Trophoblast cell (in vitro differentiated cells and primary cell): ENCODE results near the gene CDO1.

Experiments
- DNase-seq, 2 donors: peaks; one replicate each; pipeline ENCODE4 v3.0.0-alpha.2; 2016
- H2AFZ ChIP-seq: 2 replicates; pipeline ENCODE4 v1.6.1; 2013; ENCODE audit warnings: low read length, moderate library complexity, mild to moderate bottlenecking; ENCODE audit not compliant: insufficient read depth, poor library complexity
- H2AK5ac ChIP-seq: 2 replicates; pipeline ENCODE4 v1.6.1; 2013; ENCODE audit warnings: mild to moderate bottlenecking, low read length
- H2BK120ac ChIP-seq: 2 replicates; pipeline ENCODE4 v1.6.1; 2013; ENCODE audit warnings: low read length, mild to moderate bottlenecking, moderate library complexity; ENCODE audit not compliant: insufficient read depth, poor library complexity
- H2BK12ac ChIP-seq: 2 replicates; pipeline ENCODE4 v1.6.1; 2013; ENCODE audit warnings: mild to moderate bottlenecking, low read length, moderate library complexity
- H2BK5ac ChIP-seq: 2 replicates; pipeline ENCODE4 v1.6.1; 2013; ENCODE audit warnings: low read length, low read depth, moderate library complexity, mild to moderate bottlenecking; ENCODE audit not compliant: poor library complexity
- H3K14ac ChIP-seq: 2 replicates; pipeline ENCODE4 v1.6.1; 2013; ENCODE audit warnings: mild to moderate bottlenecking, low read length
- H3K18ac ChIP-seq: 2 replicates; pipeline ENCODE4 v1.6.1; 2013; ENCODE audit warnings: mild to moderate bottlenecking, low read length
- H3K23ac ChIP-seq: 2 replicates; pipeline ENCODE4 v1.6.1; 2013; ENCODE audit warnings: low read length
- H3K27ac ChIP-seq: 2 replicates; pipeline ENCODE4 v1.5.1; 2013; ENCODE audit warnings: low read depth, mild to moderate bottlenecking, inconsistent platforms, low read length, moderate library complexity
- H3K27me3 ChIP-seq: 2 replicates; pipeline ENCODE4 v1.6.1; 2013; ENCODE audit warnings: inconsistent platforms, mild to moderate bottlenecking, low read length, moderate library complexity; ENCODE audit not compliant: insufficient read depth
- H3K36me3 ChIP-seq, 2 experiments: 1 replicate in 1 of 2; 2 replicates in 1 of 2; pipeline ENCODE4 v1.6.1; 2013; ENCODE audit warnings: low read length in 2 of 2, mild to moderate bottlenecking in 2 of 2, moderate library complexity in 1 of 2; ENCODE audit not compliant: insufficient read depth in 2 of 2, control insufficient read depth in 1 of 2
- H3K4ac ChIP-seq: 2 replicates; pipeline ENCODE4 v1.6.1; 2013; ENCODE audit warnings: low read depth, mild to moderate bottlenecking, low read length, moderate library complexity
- H3K4me1 ChIP-seq, 2 experiments: 1 replicate in 1 of 2; 2 replicates in 1 of 2; pipeline ENCODE4 v1.6.1; 2013; ENCODE audit warnings: low read length in 2 of 2, mild to moderate bottlenecking in 2 of 2, moderate library complexity in 1 of 2; ENCODE audit not compliant: insufficient read depth in 2 of 2, control insufficient read depth in 1 of 2
- H3K4me2 ChIP-seq: 2 replicates; pipeline ENCODE4 v1.6.1; 2013; ENCODE audit warnings: inconsistent platforms, mild to moderate bottlenecking, low read length, moderate library complexity
- H3K4me3 ChIP-seq: 2 replicates; pipeline ENCODE4 v1.5.1; 2013; ENCODE audit warnings: mild to moderate bottlenecking, low read depth, low read length, inconsistent platforms
- H3K79me1 ChIP-seq: one replicate; pipeline ENCODE4 v1.6.1; 2013; ENCODE audit warnings: low read length
- H3K79me2 ChIP-seq: 2 replicates; pipeline ENCODE4 v1.6.1; 2013; ENCODE audit warnings: low read length, mild to moderate bottlenecking; ENCODE audit not compliant: control insufficient read depth, insufficient read depth, poor library complexity
- H3K9ac ChIP-seq: 2 replicates; pipeline ENCODE4 v1.6.1; 2013; ENCODE audit warnings: mild to moderate bottlenecking, low read length
- H3K9me3 ChIP-seq: 2 replicates; pipeline ENCODE4 v1.6.1; 2013; ENCODE audit warnings: low read depth, mild to moderate bottlenecking, control low read depth, inconsistent platforms, low read length; ENCODE audit not compliant: insufficient read depth
- H4K12ac ChIP-seq: 2 replicates; pipeline ENCODE4 v1.6.1; 2013; ENCODE audit warnings: low read depth, mild to moderate bottlenecking, low read length, moderate library complexity
- H4K8ac ChIP-seq: 2 replicates; pipeline ENCODE4 v1.6.1; 2013; ENCODE audit warnings: low read depth, mild to moderate bottlenecking, low read length, moderate library complexity
- H4K91ac ChIP-seq: one replicate; pipeline ENCODE4 v1.6.1; 2013; ENCODE audit warnings: low read depth, mild to moderate bottlenecking, low read length, moderate library complexity
- WGBS: extraction: QIAGEN DNeasy Blood & Tissue Kit; methylation state at CpG from one replicate; pipeline ENCODE4 v1.1.7; 2013; ENCODE audit warnings: missing lambda C conversion rate; ENCODE audit not compliant: insufficient read length, insufficient coverage; ENCODE audit errors: extremely low coverage; 5-methylcytosine and 5-hydroxymethylcytosine counted together

Gene CDO1

DNA sequence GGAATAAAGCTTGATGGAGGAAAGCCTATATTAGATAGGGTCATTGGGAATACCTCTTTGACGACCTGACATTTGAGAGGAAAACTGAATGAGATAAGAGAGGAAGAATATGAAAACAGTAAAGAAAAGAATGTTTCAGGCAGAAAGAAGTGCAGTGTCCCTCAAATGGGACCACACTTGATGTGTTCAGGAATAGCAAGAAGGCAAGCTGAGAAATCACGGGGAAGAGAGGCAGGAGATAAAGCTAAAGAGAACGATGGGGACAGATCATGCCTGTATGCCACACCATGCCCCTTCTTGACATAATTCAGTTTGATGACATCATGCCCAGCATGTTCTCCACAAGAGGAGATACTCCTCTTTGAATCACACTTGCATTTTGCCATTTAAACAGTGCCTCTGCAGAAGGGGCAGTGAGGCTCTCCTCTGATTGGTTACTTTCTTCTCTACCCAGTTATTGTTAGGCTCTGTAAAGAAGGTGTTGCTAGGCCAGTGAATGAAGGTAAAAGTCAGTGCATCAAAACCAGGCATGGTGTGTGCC, 32.9 kb upstream of the CDO1 start:
- H3K18ac ChIP-seq: no peak overlapping the region
- no peak overlapping the region for H2BK120ac ChIP-seq
- H4K91ac ChIP-seq: no peak overlapping the region
- H3K79me1 ChIP-seq: no peaks in the 10 kb centered on the region
- no peak overlapping the region for H2BK5ac ChIP-seq
- no peak overlapping the region for H3K4me2 ChIP-seq
- H3K36me3 ChIP-seq: peaks cover 0 to 2% of the 10 kb centered on the region in 2 experiments
- H3K4me3 ChIP-seq: no peak overlapping the region
- DNase-seq: no peak
- H3K27ac ChIP-seq: no peak overlapping the region
- no peak overlapping the region for H2AK5ac ChIP-seq
- H2AFZ ChIP-seq: no peak overlapping the region
- H3K9me3 ChIP-seq: peaks cover 2% of the 10 kb centered on the region
- peaks cover 1% of the 10 kb centered on the region for H3K79me2 ChIP-seq
- peak overlapping the region; percentile 50 for H3K23ac ChIP-seq
- no peak overlapping the region for H3K9ac ChIP-seq
- no CpG with 5 or more reads among the region's 3 CpGs for WGBS
- no peak overlapping the region for H3K4ac ChIP-seq
- H2BK12ac ChIP-seq: no peak overlapping the region
- no peaks in the 10 kb centered on the region for H3K27me3 ChIP-seq
- no peak overlapping the region for H4K12ac ChIP-seq
- no peak overlapping the region for H4K8ac ChIP-seq
- H3K14ac ChIP-seq: no peak overlapping the region
- H3K4me1 ChIP-seq: peaks cover 0 to 3% of the 10 kb centered on the region in 2 experiments

DNA sequence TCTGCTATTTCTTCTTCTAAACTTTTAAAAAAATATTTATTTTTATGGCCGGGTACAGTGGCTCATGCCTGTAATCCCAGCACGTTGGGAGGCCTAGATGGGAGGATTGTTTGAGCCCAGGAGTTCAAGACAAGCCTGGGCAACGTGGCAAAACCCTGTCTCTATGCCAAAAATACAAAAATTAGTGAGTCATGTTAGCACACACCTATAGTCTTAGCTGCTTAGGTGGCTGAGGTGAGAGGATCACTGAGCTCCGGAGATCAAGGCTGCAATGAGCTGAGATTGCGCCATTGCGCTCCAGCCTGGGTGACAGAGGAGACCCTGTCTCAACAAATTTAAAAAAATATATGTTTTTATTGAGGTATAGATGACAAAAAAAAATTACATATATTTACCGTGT, 30.8 kb upstream of the CDO1 start:
- Histone ChIP-seq H3K9ac (no peak overlapping the region), H3K36me3 (no peaks in the 10 kb centered on the region), H4K91ac (no peak overlapping the region), H4K12ac (no peak overlapping the region), H2BK5ac (no peak overlapping the region), H3K27ac (no peak overlapping the region), H3K27me3 (no peaks in the 10 kb centered on the region), H3K4me1 (peaks cover 0 to 4% of the 10 kb centered on the region in 2 experiments), H3K14ac (no peak overlapping the region), H3K79me1 (peaks cover 1% of the 10 kb centered on the region), H3K4me3 (no peak overlapping the region), H2AK5ac (no peak overlapping the region), H3K9me3 (no peaks in the 10 kb centered on the region), H3K4ac (no peak overlapping the region), H3K23ac (no peak overlapping the region), H4K8ac (no peak overlapping the region), H3K18ac (no peak overlapping the region), H2BK120ac (no peak overlapping the region), H2BK12ac (no peak overlapping the region), H3K4me2 (no peak overlapping the region), H3K79me2 (no peaks in the 10 kb centered on the region), H2AFZ (no peak overlapping the region)
- no CpG with 5 or more reads among the region's 7 CpGs for WGBS
- no peak for DNase-seq

DNA sequence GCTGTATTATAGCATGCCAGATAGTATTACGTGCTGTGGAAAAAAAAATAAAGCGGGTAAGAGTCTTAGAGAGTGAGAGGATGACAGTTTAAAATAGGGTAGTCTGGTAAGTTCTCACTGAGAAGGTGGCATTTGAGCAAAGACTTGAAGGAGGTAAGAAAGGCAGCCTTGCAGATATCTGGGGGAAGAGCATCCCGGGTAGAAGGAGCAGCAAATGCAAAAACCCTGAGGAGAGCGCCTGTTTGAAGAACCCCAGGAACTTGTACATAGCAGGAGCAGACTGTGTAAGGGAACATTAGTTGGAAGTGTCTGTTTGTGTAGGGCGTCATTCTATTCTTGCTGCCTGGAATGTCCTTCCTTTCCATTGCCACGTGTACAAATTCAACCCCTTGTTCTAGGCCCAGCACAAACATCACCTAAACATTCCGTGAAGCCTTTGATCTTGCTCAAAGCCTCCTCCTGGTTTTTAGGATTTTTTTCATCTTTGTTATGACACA, 27.9 kb upstream of the CDO1 start:
- Histone ChIP-seq H3K9me3 (no peaks in the 10 kb centered on the region), H3K18ac (no peak overlapping the region), H3K4me3 (no peak overlapping the region), H4K91ac (no peak overlapping the region), H2BK120ac (no peak overlapping the region), H4K8ac (no peak overlapping the region), H2BK12ac (no peak overlapping the region), H3K4ac (no peak overlapping the region), H3K36me3 (no peaks in the 10 kb centered on the region), H3K4me2 (no peak overlapping the region), H2AK5ac (no peak overlapping the region), H3K27ac (no peak overlapping the region), H3K14ac (no peak overlapping the region), H2AFZ (no peak overlapping the region), H3K27me3 (no peaks in the 10 kb centered on the region), H3K23ac (no peak overlapping the region), H3K4me1 (peaks cover 4 to 7% of the 10 kb centered on the region in 2 experiments), H3K79me1 (peaks cover 11% of the 10 kb centered on the region), H2BK5ac (no peak overlapping the region), H3K9ac (no peak overlapping the region), H4K12ac (no peak overlapping the region), H3K79me2 (peaks cover 6% of the 10 kb centered on the region)
- no CpG with 5 or more reads among the region's 7 CpGs for WGBS
- DNase-seq: peak in 1 of 2 donors; percentile 54

DNA sequence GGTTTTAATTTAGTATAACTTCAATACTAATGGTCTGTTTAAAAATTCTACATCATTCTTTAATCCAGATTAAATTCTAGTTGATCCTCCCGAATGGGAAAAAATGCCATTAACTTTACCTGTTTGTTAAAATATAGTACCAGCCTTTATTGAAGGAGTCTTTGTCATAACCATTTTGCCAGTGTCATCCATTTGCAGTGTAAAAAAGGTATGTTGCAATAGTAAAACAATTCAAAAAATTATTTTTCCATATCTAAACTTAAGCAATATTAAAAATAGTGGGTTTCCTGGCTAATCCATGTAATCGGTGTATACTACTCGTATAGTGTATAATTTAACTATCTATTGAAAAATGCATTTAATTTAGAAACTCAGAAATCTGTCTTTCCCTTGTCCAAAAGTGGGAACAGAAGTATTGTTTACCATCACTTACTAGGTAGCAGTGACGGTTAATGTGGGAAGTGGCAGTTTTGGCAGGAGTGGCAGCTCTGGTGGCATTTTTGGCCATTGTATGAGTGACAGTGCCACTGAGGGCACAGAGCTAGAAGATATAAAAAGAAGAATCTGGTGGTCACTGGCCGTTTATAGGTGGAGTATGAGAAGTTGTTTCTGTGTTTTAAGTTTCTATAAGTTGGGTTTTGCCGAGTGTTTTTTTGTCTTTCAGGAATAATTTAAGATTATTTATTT, 27.1 kb upstream of the CDO1 start:
- H3K79me1 ChIP-seq: peaks cover 11% of the 10 kb centered on the region
- no peak overlapping the region for H2BK5ac ChIP-seq
- no peak overlapping the region for H2AFZ ChIP-seq
- no peak overlapping the region for H3K27ac ChIP-seq
- no peak overlapping the region for H4K12ac ChIP-seq
- H3K79me2 ChIP-seq: peaks cover 9% of the 10 kb centered on the region
- H3K18ac ChIP-seq: no peak overlapping the region
- DNase-seq: peak in 1 of 2 donors; percentile 25
- H3K27me3 ChIP-seq: no peaks in the 10 kb centered on the region
- no peak overlapping the region for H3K23ac ChIP-seq
- no peak overlapping the region for H3K9ac ChIP-seq
- H3K36me3 ChIP-seq: peaks cover 0 to 3% of the 10 kb centered on the region in 2 experiments
- no peaks in the 10 kb centered on the region for H3K9me3 ChIP-seq
- peaks cover 4 to 7% of the 10 kb centered on the region in 2 experiments for H3K4me1 ChIP-seq
- no peak overlapping the region for H3K4me3 ChIP-seq
- no peak overlapping the region for H2AK5ac ChIP-seq
- H2BK12ac ChIP-seq: no peak overlapping the region
- no peak overlapping the region for H3K4me2 ChIP-seq
- H4K8ac ChIP-seq: no peak overlapping the region
- no peak overlapping the region for H4K91ac ChIP-seq
- no peak overlapping the region for H3K14ac ChIP-seq
- H2BK120ac ChIP-seq: no peak overlapping the region
- H3K4ac ChIP-seq: no peak overlapping the region
- no CpG with 5 or more reads among the region's 6 CpGs for WGBS
